ENCODE measurements around the gene OR2D2.

- TF ChIP-seq RFX5 (IDR thresholded peaks at IDR 0.05; ENCODE audit: low read depth, low read length), result no peak
- TF ChIP-seq CTCF (conservative IDR thresholded peaks at IDR 0.05; ENCODE audit: low read depth, low read length), result no peak
- no peak for TF ChIP-seq POLR2A (IDR thresholded peaks at IDR 0.05; ENCODE audit: low read depth, low read length)
- TF ChIP-seq CEBPB (IDR thresholded peaks at IDR 0.05; ENCODE audit: low read depth, low read length), result no peak
- TF ChIP-seq SMC3 (IDR thresholded peaks at IDR 0.05; ENCODE audit: low read depth, low read length), result no peak
- TF ChIP-seq USF2 (IDR thresholded peaks at IDR 0.05; ENCODE audit: low read depth, low read length), result no peak
Measured at GRCh38 chr11:6927030-6927617, 34.8 kb upstream of the OR2D2 start.

Data from IMR-90 (cell line).